ENCODE data around the gene CAMK1D.
"Not testable (repeated sequence)": the region's sequence is repeated elsewhere in the genome, so short reads cannot be mapped to it uniquely, and the experiment has no call there.

The CAMK1D gene

DNA sequence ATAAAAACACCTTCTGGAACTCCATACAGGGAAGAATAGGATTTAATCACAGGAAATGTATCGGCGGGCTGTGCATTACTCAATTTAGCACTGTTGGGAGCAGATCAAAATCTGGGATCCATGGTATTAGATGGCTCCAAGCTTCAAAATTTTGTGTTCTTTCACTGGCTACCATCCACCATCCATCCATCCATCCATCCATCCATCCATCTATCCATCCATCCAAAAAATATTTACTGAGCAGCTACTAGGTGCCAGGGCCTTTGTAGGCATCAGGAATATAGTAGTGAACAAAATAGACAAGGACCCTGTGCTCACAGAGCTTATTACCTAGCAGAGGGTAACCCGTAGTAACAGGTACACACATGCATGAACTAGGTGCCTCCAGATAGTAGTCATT, 372.0 kb downstream of the CAMK1D start:
- in situ Hi-C loops (cut with HindIII; ENCODE audit: low sequenced_read_pairs), result no loop called here
- DNase-seq (ENCODE audit: low read depth), result no peak
- H3K4me3 ChIP-seq (ENCODE audit: low read depth, low read length), result no peak overlapping the region
- TF ChIP-seq, protein P1, sequence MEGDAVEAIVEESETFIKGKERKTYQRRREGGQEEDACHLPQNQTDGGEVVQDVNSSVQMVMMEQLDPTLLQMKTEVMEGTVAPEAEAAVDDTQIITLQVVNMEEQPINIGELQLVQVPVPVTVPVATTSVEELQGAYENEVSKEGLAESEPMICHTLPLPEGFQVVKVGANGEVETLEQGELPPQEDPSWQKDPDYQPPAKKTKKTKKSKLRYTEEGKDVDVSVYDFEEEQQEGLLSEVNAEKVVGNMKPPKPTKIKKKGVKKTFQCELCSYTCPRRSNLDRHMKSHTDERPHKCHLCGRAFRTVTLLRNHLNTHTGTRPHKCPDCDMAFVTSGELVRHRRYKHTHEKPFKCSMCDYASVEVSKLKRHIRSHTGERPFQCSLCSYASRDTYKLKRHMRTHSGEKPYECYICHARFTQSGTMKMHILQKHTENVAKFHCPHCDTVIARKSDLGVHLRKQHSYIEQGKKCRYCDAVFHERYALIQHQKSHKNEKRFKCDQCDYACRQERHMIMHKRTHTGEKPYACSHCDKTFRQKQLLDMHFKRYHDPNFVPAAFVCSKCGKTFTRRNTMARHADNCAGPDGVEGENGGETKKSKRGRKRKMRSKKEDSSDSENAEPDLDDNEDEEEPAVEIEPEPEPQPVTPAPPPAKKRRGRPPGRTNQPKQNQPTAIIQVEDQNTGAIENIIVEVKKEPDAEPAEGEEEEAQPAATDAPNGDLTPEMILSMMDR (IDR thresholded peaks at IDR 0.05; ENCODE audit: low read depth, low read length, missing control alignments), result no peak

DNA sequence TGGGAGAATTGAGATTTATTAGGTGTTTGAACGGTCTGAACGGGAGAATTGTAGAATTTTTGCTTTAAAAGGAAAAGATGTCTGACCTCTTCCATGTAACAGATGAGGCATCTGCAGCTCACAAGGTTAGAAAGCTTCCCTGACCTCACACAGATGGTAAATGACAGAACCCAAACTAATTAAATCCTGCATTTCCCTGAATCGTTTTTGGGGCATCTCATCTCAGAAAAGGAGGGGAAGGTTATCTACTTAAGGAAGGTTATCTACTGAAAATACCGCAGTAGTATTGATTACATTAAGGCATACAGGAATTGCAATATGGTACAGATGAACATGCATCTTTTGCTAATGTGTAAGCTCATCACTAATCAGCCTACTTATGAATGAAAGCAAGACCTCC, 373.9 kb downstream of the CAMK1D start:
- in situ Hi-C loops (cut with HindIII; ENCODE audit: low sequenced_read_pairs), result no loop called here
- TF ChIP-seq, protein P1 (IDR thresholded peaks at IDR 0.05; ENCODE audit: low read depth, low read length, missing control alignments), result no peak
- no peak overlapping the region for H3K4me3 ChIP-seq (ENCODE audit: low read depth, low read length)
- no peak for DNase-seq (ENCODE audit: low read depth)

DNA sequence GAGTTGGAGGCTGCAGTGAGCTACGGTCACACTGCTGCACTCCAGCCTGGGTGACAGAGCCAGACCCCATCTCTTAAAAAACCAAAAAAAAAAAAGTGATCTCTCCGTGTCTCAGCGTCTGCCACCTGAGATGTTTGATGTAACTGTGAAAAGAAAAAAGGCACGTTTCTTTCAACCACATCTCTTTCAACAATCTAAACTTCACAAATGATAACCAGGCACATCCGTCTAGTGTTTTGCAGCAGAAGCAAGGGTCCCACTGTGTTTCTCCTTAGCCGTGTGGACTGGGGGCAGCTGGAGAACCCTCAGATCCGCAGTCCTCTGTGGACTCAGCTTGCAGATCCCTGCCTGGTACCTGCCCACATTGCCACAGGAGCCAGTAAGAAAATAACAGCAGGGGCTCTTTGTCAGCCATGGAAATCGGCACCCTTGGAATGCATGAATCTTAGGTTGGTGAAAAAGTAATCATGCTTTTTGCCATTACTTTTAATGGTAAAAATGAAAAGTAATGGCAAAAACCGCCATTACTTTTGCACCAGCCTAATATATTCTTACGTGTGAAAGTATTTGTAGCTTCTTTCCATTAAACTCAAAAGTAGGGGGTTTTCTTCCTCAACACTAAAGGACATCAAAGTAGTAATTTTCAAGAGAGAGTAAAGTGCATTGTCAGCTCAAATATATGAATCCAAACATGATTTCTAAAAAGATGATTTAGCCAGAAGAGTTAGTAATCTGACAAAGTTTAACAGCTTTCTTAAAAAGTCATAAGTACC, 375.6 kb downstream of the CAMK1D start:
- no peak overlapping the region for H3K4me3 ChIP-seq (ENCODE audit: low read depth, low read length)
- DNase-seq (ENCODE audit: low read depth), result no peak
- in situ Hi-C loops (cut with HindIII; ENCODE audit: low sequenced_read_pairs), result no loop called here
- TF ChIP-seq, protein P1 (IDR thresholded peaks at IDR 0.05; ENCODE audit: low read depth, low read length, missing control alignments), result no peak

DNA sequence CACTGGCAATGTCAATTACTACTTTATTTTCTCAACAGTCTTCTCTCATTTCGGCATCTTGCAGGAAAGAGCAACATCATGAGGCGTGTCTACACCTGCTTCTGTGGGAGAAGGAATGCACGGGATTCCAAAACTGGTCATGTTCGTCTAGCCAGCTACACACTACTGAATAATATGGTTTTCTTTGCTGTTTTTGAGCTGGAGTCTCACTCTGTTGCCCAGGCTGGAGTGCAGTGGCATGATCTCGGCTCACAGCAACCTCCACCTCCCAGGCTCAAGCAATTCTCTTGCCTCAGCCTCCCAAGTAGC, 376.2 kb downstream of the CAMK1D start:
- H3K4me3 ChIP-seq (ENCODE audit: low read depth, low read length); DNase-seq (ENCODE audit: low read depth); in situ Hi-C loops (cut with HindIII; ENCODE audit: low sequenced_read_pairs): not testable (repeated sequence)

DNA sequence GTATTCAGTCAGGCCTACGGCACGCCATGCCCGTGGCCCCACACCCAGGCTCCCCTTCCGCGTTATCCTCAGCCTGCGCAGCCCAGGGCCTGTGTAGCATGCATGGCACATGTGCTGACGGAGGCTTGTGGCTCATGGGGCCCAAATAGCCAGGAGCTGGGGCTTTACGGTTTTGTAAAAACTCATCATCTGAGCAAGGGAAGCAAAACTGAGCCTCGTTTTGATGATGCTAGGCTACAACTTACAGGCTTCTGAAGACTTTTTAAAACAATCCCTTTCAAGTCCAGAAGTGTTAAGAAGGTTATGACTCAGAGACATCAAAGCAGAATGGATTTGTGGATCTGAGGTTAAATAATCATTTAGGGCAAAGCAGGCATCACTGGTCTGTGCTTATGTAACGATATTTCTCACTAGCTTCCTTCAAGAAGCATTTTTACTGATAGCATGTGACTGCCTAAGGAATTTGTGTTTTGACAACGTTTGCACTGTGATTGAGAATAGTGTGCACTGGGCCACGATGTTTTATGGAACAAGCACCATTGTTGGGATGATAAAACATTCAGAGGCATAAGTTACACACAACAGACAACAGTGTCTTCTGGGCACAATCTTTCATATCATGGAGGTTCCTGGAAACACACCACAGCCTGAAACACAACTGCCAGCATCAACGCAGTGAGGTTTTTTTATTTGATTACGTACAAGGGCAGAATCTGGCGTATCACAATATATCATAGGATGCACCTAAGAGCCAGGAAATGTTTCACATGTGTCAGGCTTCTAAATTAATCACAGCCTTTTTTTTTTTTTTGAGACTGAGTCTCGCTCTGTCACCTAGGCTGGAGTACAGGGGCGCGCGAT, 377.9 kb downstream of the CAMK1D start:
- DNase-seq (ENCODE audit: low read depth), result no peak
- TF ChIP-seq, protein P1 (IDR thresholded peaks at IDR 0.05; ENCODE audit: low read depth, low read length, missing control alignments), result no peak
- in situ Hi-C loops (cut with HindIII; ENCODE audit: low sequenced_read_pairs), result no loop called here
- H3K4me3 ChIP-seq (ENCODE audit: low read depth, low read length), result no peak overlapping the region

DNA sequence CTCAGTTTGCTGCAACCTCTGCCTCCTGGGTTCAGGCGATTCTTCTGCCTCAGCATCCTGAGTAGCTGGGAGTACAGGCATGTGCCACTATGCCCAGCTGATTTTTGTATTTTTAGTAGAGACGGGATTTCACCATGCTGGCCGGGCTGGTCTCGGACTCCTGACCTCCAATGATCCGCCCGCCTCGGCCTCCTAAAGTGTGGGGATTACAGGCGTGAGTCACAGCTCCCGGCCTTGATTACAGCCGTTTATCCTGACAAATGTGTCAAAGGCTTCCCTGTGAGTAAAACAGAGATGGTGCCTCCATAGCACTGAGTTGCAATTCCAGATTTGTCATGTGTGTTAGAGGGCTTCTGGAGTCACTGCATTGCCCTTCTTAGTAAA, 378.5 kb downstream of the CAMK1D start:
- in situ Hi-C loops (cut with HindIII; ENCODE audit: low sequenced_read_pairs), result no loop called here
- TF ChIP-seq, protein P1 (IDR thresholded peaks at IDR 0.05; ENCODE audit: low read depth, low read length, missing control alignments), result no peak
- no peak for DNase-seq (ENCODE audit: low read depth)

DNA sequence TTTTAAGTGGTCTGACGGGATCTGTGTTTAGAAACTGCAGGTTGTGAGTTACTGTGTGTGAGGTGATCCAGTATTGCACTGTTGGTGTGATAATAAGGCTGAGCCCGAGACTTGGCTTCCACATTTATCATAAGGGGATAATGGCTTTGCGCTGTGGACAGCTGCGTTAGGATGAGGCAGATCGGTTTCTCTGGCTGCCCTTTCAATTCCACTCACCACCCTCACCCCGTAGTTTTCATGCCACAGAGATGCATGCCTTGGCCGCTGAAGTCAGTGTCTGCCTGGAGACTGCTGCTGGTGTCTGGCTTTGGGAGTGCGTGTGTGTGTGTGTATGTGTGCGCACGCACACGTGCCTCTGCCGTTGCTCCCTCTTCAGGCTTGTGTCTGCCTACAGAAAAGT, 379.1 kb downstream of the CAMK1D start:
- TF ChIP-seq, protein P1 (IDR thresholded peaks at IDR 0.05; ENCODE audit: low read depth, low read length, missing control alignments), result no peak
- no peak overlapping the region for H3K4me3 ChIP-seq (ENCODE audit: low read depth, low read length)
- DNase-seq (ENCODE audit: low read depth), result no peak
- in situ Hi-C loops (cut with HindIII; ENCODE audit: low sequenced_read_pairs), result no loop called here

More for the DNA sequence above, 378.5 kb downstream of the CAMK1D start:
- no peak overlapping the region for H3K4me3 ChIP-seq (ENCODE audit: low read depth, low read length)

Measured in astrocyte of the cerebellum (primary cell).